ENCODE data around the gene ZEB1. TPM values are rescaled to one million over a fixed set of nuclear protein-coding genes. Genes with fewer than 3 reads are reported as not detected.

The ZEB1 gene
- total and polyA plus RNA-seq, 10 of the 15 experiments (the other 5 are each of a cell fraction or from before 2014, with no cell fraction given) = 10.4 to 35.6 (median 24.5) TPM

GRCh38 chr10:31384589-31384949 is 65.6 kb downstream of the ZEB1 start:
- CTCF ChIA-PET = interaction anchor here (0.9 to 1.4 kb wide), 4 partner anchors 18 to 67 kb away, joined by 3 to 5 read pairs (median 4); no protein-coding TSS in a partner anchor
- H3K36me3 ChIP-seq (ENCODE audit: control insufficient read depth in 2 of 2, insufficient read depth in 2 of 2, low read length in 1 of 2) = peaks cover 2 to 10% of the 10 kb centered on the region in 2 experiments
- H2AFZ ChIP-seq (ENCODE audit: control insufficient read depth, low read depth, low read length) = 0 out of 2 replicates have a peak overlapping the region, but pooled peaks have one; percentile 27
- no peaks in the 10 kb centered on the region for H3K27me3 ChIP-seq (replicated peaks in 1 of 2; ENCODE audit: control insufficient read depth in 2 of 2, insufficient read depth in 2 of 2, low read length in 1 of 2)
- H3K4me3 ChIP-seq = peak overlapping the region; percentile 32; the same call in 1 of the 2 replicates
- peak overlapping the region; percentile 60 for H3K9ac ChIP-seq (ENCODE audit: control insufficient read depth, insufficient read depth, low read length)
- BruUV-seq (replicated peaks) = TSS peak; percentile 76
- H3K9me3 ChIP-seq (replicated peaks; ENCODE audit: control insufficient read depth, insufficient read depth, low read length) = peaks cover 7% of the 10 kb centered on the region; the same call in 2 of the 3 replicates
- RAD21 ChIA-PET (ENCODE audit: unreplicated experiment) = interaction anchor here (0.7 to 3.5 kb wide), 17 partner anchors 9 to 648 kb away, joined by 3 to 16 read pairs (median 6); partner anchors contain the start of gene ZNF438
- FAIRE-seq = no peak
- H3K27ac ChIP-seq (ENCODE audit: control insufficient read depth, insufficient read depth) = peak overlapping the region; percentile 97
- peaks cover 62% of the 10 kb centered on the region for H3K79me2 ChIP-seq (ENCODE audit: control insufficient read depth, insufficient read depth, low read length)
- in situ Hi-C loops (cut with MboI) (no loop called here), intact Hi-C loops (cut with micrococcal nuclease; ENCODE audit: unreplicated experiment) (loop anchor here (2.0 to 10.0 kb wide), 3 partner anchors 37 to 600 kb away; partner anchors contain the start of gene ZEB1)
- DNase-seq (ENCODE audit: low read depth, low spot score) = no peak
- H3K4me1 ChIP-seq (ENCODE audit: control insufficient read depth, insufficient read depth, low read length) = peaks cover 19% of the 10 kb centered on the region
- H3K4me2 ChIP-seq (ENCODE audit: control insufficient read depth, insufficient read depth) = peak overlapping the region; percentile 80
- peak; percentile 38 for ATAC-seq
- POLR2A ChIA-PET = interaction anchor here (0.7 to 3.2 kb wide), 5 partner anchors 9 to 61 kb away, joined by 3 to 10 read pairs (median 5); no protein-coding TSS in a partner anchor
- no peaks in the 10 kb centered on the region for H4K20me1 ChIP-seq (ENCODE audit: control insufficient read depth, insufficient read depth)
- SMC1A ChIA-PET (ENCODE audit: uncharacterized antibody, unreplicated experiment) = interaction anchor here (0.8 to 2.1 kb wide), 11 partner anchors 9 to 683 kb away, joined by 3 to 15 read pairs (median 4); no protein-coding TSS in a partner anchor
- 38% methylated on average over 2 of the region's 2 CpGs for WGBS (ENCODE audit: insufficient coverage, insufficient replicate concordance, low lambda C conversion rate, missing lambda C conversion rate)
- TF ChIP-seq PAX8 (IDR thresholded peaks at IDR 0.05) (0 out of 2 replicates have a peak, but pooled peaks have one; percentile 23), RBBP5 (conservative IDR thresholded peaks at IDR 0.05) (0 out of 2 replicates have a peak, but pooled peaks have one; percentile 4), CHD1 (IDR thresholded peaks at IDR 0.05; ENCODE audit: low read depth, low read length) (0 out of 2 replicates have a peak, but pooled peaks have one; percentile 36), HSF1 (IDR thresholded peaks at IDR 0.05; ENCODE audit: low read depth, low read length) (no peak), USF2 (IDR thresholded peaks at IDR 0.05; ENCODE audit: borderline replicate concordance, low read depth, low read length) (no peak), ZBTB4 (CRISPR knock-in tag; IDR thresholded peaks at IDR 0.05) (no peak), FOXM1 (IDR thresholded peaks at IDR 0.05; ENCODE audit: low read depth, low read length) (peak; percentile 6; the same call in 1 of the 2 replicates), FOS (IDR thresholded peaks at IDR 0.05; ENCODE audit: borderline replicate concordance, extremely low read depth, insufficient read length) (no peak), MEF2B (IDR thresholded peaks at IDR 0.05; ENCODE audit: partially characterized antibody, poor library complexity, severe bottlenecking) (peak; percentile 23), SP1 (IDR thresholded peaks at IDR 0.05; ENCODE audit: low read depth, low read length) (no peak), TAF1 (IDR thresholded peaks at IDR 0.05; ENCODE audit: borderline replicate concordance, low read depth, low read length) (peak; percentile 10; the same call in 1 of the 2 replicates), SKIL (IDR thresholded peaks at IDR 0.05; ENCODE audit: low read depth, poor library complexity, severe bottlenecking) (peak; percentile 45), ZZZ3 (IDR thresholded peaks at IDR 0.05; ENCODE audit: control insufficient read depth, insufficient read length, low read depth) (no peak), BMI1 (IDR thresholded peaks at IDR 0.05; ENCODE audit: borderline replicate concordance) (no peak)
